Measurements from ENCODE around the gene CREG2.

The CREG2 gene

DNA sequence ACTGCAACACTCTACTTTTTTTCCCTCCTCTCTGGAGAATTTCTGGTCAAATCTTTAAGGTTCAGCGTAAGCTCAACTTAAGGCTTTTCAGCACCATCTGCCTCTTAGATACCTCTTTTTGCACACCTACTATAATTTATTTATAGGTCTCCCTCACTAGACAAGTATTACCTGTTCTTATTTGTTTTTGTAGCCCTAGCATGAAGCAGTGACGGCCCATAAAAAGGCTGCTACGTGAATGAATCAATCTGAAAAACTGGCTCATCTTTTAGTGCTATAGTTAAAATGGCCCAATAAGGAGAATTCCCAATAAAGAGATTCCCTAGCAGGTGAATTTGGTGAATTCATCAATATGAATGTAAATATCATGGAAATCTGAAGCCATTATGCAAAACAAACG is 85.3 kb downstream of the CREG2 start:
- H3K36me3 Mint-ChIP-seq = peaks cover 99% of the 10 kb centered on the region
- H3K4me1 Mint-ChIP-seq = peaks cover 86% of the 10 kb centered on the region
- H3K9me3 Mint-ChIP-seq = no peaks in the 10 kb centered on the region
- H3K4me3 Mint-ChIP-seq = no peak overlapping the region
- DNase-seq (ENCODE audit: low spot score in 2 of 2) (no peak), ATAC-seq (no peak)
- no peak overlapping the region for H3K27ac Mint-ChIP-seq

DNA sequence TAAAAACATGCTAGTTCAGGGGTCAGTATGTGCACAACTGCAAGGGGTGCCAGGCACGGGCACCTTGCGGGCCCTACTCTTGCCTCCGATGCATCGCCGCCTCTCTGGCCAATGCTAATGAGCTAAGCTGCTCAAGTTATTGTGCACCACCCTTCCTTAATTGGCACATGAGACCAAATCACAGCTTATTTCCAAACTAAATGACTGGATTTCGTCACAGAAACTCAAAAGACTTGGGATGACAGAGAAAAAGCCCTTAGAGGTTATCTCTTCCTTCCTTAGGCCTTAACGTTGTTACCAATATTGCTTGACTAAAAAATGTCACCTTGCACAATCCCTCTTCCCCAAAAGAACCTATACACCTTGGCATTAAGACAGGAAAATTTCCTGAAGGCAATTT is 86.5 kb downstream of the CREG2 start:
- DNase-seq (ENCODE audit: low spot score in 2 of 2) (no peak), ATAC-seq (no peak)
- peaks cover 87% of the 10 kb centered on the region for H3K4me1 Mint-ChIP-seq
- H3K9me3 Mint-ChIP-seq = no peaks in the 10 kb centered on the region
- H3K27ac Mint-ChIP-seq = no peak overlapping the region
- H3K36me3 Mint-ChIP-seq = peaks cover 99% of the 10 kb centered on the region
- H3K4me3 Mint-ChIP-seq = peak overlapping the region; percentile 48

DNA sequence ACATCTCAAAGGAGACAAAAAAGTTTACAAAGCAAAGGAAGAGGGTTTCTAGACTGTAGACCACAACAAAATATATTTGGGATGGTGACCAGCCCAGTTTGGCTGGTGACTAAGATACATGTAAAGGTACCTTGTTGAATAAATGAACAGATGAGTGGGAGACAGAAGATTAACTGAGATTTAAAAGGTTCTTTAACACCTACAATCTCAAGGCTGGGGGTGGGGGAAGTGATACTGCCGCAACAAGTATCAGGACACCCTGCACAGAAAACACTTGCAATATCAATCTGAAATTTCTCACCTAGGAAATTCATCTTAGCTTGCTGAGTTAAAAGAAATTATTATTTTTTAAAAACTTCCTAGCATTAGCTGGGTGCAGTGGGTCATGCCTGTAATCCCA is 87.1 kb downstream of the CREG2 start:
- Mint-ChIP-seq H3K27ac (peak overlapping the region; percentile 5), H3K4me1 (peaks cover 82% of the 10 kb centered on the region), H3K36me3 (peaks cover 99% of the 10 kb centered on the region), H3K9me3 (no peaks in the 10 kb centered on the region), H3K4me3 (peak overlapping the region; percentile 48)
- peak; percentile 16 for ATAC-seq
- DNase-seq (ENCODE audit: low spot score in 2 of 2) = no peak

DNA sequence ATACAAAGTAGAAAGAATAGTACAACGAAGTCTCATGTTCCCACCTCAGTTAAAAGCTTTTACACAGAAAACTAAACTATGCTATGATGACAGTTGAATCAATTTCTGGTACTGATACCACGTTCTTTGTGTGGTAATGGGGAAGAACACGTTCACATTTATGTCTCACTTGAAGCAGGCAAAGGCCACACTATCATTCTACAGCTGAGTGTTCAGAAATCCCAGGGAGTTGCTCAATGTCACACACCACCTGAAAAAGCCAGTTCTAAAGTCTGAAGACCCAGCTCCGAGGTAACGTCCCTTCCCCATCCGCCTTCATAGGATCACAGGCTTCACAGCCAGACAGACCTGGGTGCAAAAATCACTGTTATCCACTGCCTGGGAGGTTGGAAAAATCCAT is 87.7 kb downstream of the CREG2 start:
- Mint-ChIP-seq H3K36me3 (peaks cover 99% of the 10 kb centered on the region), H3K4me1 (peaks cover 80% of the 10 kb centered on the region), H3K4me3 (peak overlapping the region; percentile 48), H3K9me3 (no peaks in the 10 kb centered on the region), H3K27ac (peak overlapping the region; percentile 27)
- peak; percentile 82 for ATAC-seq
- DNase-seq (ENCODE audit: low spot score in 2 of 2) = no peak

GRCh38 chr2:101297383-101297782 is 89.9 kb downstream of the CREG2 start:
- ATAC-seq (no peak), DNase-seq (ENCODE audit: low spot score in 2 of 2) (no peak)
- H3K9me3 Mint-ChIP-seq = no peaks in the 10 kb centered on the region
- peaks cover 66% of the 10 kb centered on the region for H3K4me1 Mint-ChIP-seq
- peaks cover 99% of the 10 kb centered on the region for H3K36me3 Mint-ChIP-seq
- H3K27ac Mint-ChIP-seq = peak overlapping the region; percentile 61
- peak overlapping the region; percentile 22 for H3K4me3 Mint-ChIP-seq

DNA sequence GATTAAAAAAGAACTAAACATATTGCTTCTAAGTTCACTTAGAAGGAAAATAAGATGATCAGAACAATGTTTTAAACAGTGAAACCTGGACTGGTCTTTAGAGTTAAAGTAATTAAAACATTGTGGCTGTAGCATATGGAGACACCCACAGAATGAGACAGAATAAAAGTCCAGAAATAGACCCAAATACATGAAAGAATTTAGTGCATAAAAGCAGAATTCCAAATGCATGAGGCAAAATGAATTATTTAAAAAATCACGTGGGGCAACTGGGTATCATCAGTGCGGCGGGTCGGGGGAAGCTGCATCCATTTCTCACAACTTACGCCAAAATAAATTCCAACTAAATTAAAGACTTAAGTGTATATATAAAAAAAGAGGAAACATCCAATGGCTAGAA is 90.9 kb downstream of the CREG2 start:
- H3K36me3 Mint-ChIP-seq = peaks cover 99% of the 10 kb centered on the region
- H3K4me1 Mint-ChIP-seq = peaks cover 56% of the 10 kb centered on the region
- no peaks in the 10 kb centered on the region for H3K9me3 Mint-ChIP-seq
- no peak for DNase-seq (ENCODE audit: low spot score in 2 of 2)
- peak overlapping the region; percentile 1 for H3K4me3 Mint-ChIP-seq
- peak overlapping the region; percentile 61 for H3K27ac Mint-ChIP-seq
- ATAC-seq = no peak

DNA sequence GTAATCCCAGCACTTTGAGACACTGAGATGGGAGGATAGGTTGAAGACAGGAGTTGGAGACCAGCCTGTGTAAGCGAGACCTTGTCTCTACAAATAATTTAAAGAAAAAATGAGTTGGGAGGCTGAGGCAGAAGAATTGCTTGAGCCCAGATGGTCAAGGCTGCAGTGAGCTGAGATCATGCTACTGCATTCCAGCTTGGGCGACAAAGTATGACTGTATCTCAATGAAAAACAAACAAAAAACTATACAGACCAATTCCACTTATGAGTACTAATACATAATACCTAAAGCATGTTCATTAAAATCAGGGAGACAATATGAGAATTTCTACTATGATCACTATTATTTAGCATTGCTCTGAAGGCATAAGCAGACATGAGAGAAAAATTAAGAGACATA is 91.4 kb downstream of the CREG2 start:
- Mint-ChIP-seq H3K4me3 (peak overlapping the region; percentile 1), H3K27ac (peak overlapping the region; percentile 2), H3K4me1 (peaks cover 51% of the 10 kb centered on the region), H3K9me3 (no peaks in the 10 kb centered on the region), H3K36me3 (peaks cover 99% of the 10 kb centered on the region)
- no peak for ATAC-seq
- no peak for DNase-seq (ENCODE audit: low spot score in 2 of 2)

Data from stimulated activated effector memory CD8-positive, alpha-beta T cell treated with anti-CD3 and anti-CD28 coated beads, Interleukin-12 subunit alpha, Interleukin-12 subunit beta, amount 100 ng/mL, for 72 hours (primary cell).